HG03378 (cell line): Measurements from ENCODE around the gene ZPR1.
"Not testable (repeated sequence)": the region's sequence is repeated elsewhere in the genome, so short reads cannot be mapped to it uniquely, and the experiment has no call there.

Experiments
- ATAC-seq: cut with Tn5 transposase; IDR thresholded peaks from one replicate; pipeline ENCODE4 v1.9.1; 2021; ENCODE audit warnings: mild to moderate bottlenecking, moderate library complexity; ENCODE audit not compliant: unreplicated experiment

ZPR1 gene

GRCh38 chr11:116771935-116772334 is 15.9 kb downstream of the ZPR1 start:
- no peak for ATAC-seq

GRCh38 chr11:116762132-116762531 is 25.7 kb downstream of the ZPR1 start:
- ATAC-seq, result no peak

- ATAC-seq, result not testable (repeated sequence)
Measured at GRCh38 chr11:116756044-116756443, 31.8 kb downstream of the ZPR1 start.

GRCh38 chr11:116750070-116750718 is 37.6 kb downstream of the ZPR1 start:
- no peak for ATAC-seq

GRCh38 chr11:116742104-116742503 is 45.7 kb downstream of the ZPR1 start:
- ATAC-seq, result no peak

- ATAC-seq, result no peak
Measured at GRCh38 chr11:116740741-116741140, 47.1 kb downstream of the ZPR1 start.

- ATAC-seq, result no peak
Measured at GRCh38 chr11:116738975-116739374, 48.8 kb downstream of the ZPR1 start.

- ATAC-seq, result no peak
Measured at GRCh38 chr11:116736763-116737162, 51.1 kb downstream of the ZPR1 start.

- no peak for ATAC-seq
Measured at GRCh38 chr11:116733969-116734508, 53.8 kb downstream of the ZPR1 start.

GRCh38 chr11:116733043-116733755 is 54.6 kb downstream of the ZPR1 start:
- no peak for ATAC-seq

- peak; percentile 61 for ATAC-seq
Measured at GRCh38 chr11:116732271-116733042, 55.4 kb downstream of the ZPR1 start.

GRCh38 chr11:116731821-116732220 is 56.0 kb downstream of the ZPR1 start:
- ATAC-seq, result no peak

GRCh38 chr11:116731097-116731761 is 56.6 kb downstream of the ZPR1 start:
- no peak for ATAC-seq

- ATAC-seq, result no peak
Measured at GRCh38 chr11:116730601-116731000, 57.2 kb downstream of the ZPR1 start.

- ATAC-seq, result no peak
Measured at GRCh38 chr11:116730241-116730561, 57.6 kb downstream of the ZPR1 start.

- ATAC-seq, result no peak
Measured at GRCh38 chr11:116729501-116730240, 58.2 kb downstream of the ZPR1 start.

- no peak for ATAC-seq
Measured at GRCh38 chr11:116727990-116728389, 59.8 kb downstream of the ZPR1 start.

GRCh38 chr11:116725434-116726221 is 62.2 kb downstream of the ZPR1 start:
- ATAC-seq, result no peak

GRCh38 chr11:116724813-116725212 is 63.0 kb downstream of the ZPR1 start:
- ATAC-seq, result no peak
